ENCODE data around the gene PUS1. TPM values are rescaled to one million over a fixed set of nuclear protein-coding genes. Genes with fewer than 3 reads are reported as not detected.

PUS1 gene
- total RNA-seq, 1 experiment from 2014 or later, result 117 TPM

GRCh38 chr12:131962069-131962468, 33.0 kb downstream of the PUS1 start:
- Histone ChIP-seq H3K4me2 (ENCODE audit: insufficient read depth, insufficient read length, low read length) (no peak overlapping the region), H4K5ac (ENCODE audit: insufficient read length, low read depth, low read length) (no peak overlapping the region), H2AK5ac (ENCODE audit: insufficient read length, low read length) (no peak overlapping the region), H3K14ac (ENCODE audit: insufficient read depth, low read length) (no peak overlapping the region), H3K4me1 (ENCODE audit: insufficient read depth, low read length) (no peaks in the 10 kb centered on the region), H2BK15ac (ENCODE audit: low read depth, low read length) (no peak overlapping the region), H2BK12ac (ENCODE audit: insufficient read length, low read depth, low read length) (no peak overlapping the region), H2AFZ (ENCODE audit: low read length) (no peak overlapping the region), H2BK5ac (ENCODE audit: insufficient read length, low read length) (no peak overlapping the region), H3K18ac (ENCODE audit: insufficient read length, low read depth, low read length) (no peak overlapping the region), H4K20me1 (ENCODE audit: control insufficient read depth, insufficient read depth, insufficient read length) (no peaks in the 10 kb centered on the region), H3K9me3 (ENCODE audit: control insufficient read depth, low read depth, low read length) (no peaks in the 10 kb centered on the region), H3K27ac (ENCODE audit: insufficient read length, low read depth, low read length) (no peak overlapping the region), H3K23ac (ENCODE audit: insufficient read length, low read depth, low read length) (no peak overlapping the region), H2BK20ac (ENCODE audit: low read depth, low read length, poor library complexity, severe bottlenecking) (no peak overlapping the region), H3K4ac (ENCODE audit: low read depth, low read length) (no peak overlapping the region), H2BK120ac (ENCODE audit: low read depth, low read length, poor library complexity, severe bottlenecking) (no peak overlapping the region), H3K79me1 (ENCODE audit: insufficient read depth, low read depth, low read length, poor library complexity, severe bottlenecking) (peaks cover 7% of the 10 kb centered on the region), H3T11ph (ENCODE audit: low read length) (no peak overlapping the region), H4K91ac (ENCODE audit: insufficient read length, low read depth, low read length) (no peak overlapping the region), H3K23me2 (ENCODE audit: insufficient read length, low read depth, low read length, poor library complexity, severe bottlenecking) (no peaks in the 10 kb centered on the region), H3K27me3 (ENCODE audit: insufficient read depth, low read length) (no peaks in the 10 kb centered on the region), H4K8ac (replicated peaks; ENCODE audit: insufficient read length, low read depth, low read length) (no peak overlapping the region), H3K79me2 (ENCODE audit: insufficient read depth, low read length) (peaks cover 7% of the 10 kb centered on the region; the same call in 1 of the 2 replicates), H3K56ac (ENCODE audit: insufficient read length, low read depth, low read length) (no peak overlapping the region), H3K9ac (ENCODE audit: extremely low read depth, insufficient read length, low read length) (no peak overlapping the region)
- Mint-ChIP-seq H3K36me3 (ENCODE audit: insufficient read depth in 1 of 3, low read depth in 3 of 3) (peaks cover 4 to 23% (median 18%) of the 10 kb centered on the region in 3 experiments; a peak in 6 of 7 replicates), H3K4me3 (no peak overlapping the region), H3K27ac (no peak overlapping the region), H3K9me3 (no peaks in the 10 kb centered on the region), H3K27me3 (ENCODE audit: low read depth) (no peaks in the 10 kb centered on the region), H3K4me1 (peaks cover 18 to 23% of the 10 kb centered on the region in 2 experiments)
- DNase-seq, result no peak
- TF ChIP-seq CTCF (conservative IDR thresholded peaks at IDR 0.05), result no peak
- WGBS (ENCODE audit: extremely low coverage, insufficient read length, low lambda C conversion rate), result no CpG with 5 or more reads among the region's 8 CpGs

Measured in H9 (cell line).